Measurements from ENCODE around the gene UVRAG. TPM values are rescaled to one million over a fixed set of nuclear protein-coding genes. Genes with fewer than 3 reads are reported as not detected.

The UVRAG gene
- total and polyA plus RNA-seq, 12 donors, result 5.0 to 18.3 (median 13.4) TPM

DNA sequence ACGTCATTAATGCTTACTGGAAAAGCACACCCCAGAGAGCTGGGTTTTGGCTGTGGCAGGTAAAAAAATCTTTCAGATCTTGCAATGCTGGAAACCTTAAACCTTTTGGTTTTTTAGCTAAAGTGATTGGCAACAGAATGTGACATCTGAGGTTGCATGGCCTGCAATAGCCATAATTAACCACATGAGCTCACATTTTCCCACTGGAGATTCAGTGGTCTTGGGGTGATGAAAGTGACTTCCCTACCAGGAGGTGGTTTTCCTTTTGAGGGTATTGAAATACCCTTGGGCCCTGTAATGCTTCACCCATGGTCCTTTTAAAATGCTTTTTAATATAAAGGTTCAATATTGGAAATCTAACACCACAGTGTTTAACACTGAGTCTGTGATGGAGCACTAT, 198.5 kb downstream of the UVRAG start:
- TF ChIP-seq, protein P1, sequence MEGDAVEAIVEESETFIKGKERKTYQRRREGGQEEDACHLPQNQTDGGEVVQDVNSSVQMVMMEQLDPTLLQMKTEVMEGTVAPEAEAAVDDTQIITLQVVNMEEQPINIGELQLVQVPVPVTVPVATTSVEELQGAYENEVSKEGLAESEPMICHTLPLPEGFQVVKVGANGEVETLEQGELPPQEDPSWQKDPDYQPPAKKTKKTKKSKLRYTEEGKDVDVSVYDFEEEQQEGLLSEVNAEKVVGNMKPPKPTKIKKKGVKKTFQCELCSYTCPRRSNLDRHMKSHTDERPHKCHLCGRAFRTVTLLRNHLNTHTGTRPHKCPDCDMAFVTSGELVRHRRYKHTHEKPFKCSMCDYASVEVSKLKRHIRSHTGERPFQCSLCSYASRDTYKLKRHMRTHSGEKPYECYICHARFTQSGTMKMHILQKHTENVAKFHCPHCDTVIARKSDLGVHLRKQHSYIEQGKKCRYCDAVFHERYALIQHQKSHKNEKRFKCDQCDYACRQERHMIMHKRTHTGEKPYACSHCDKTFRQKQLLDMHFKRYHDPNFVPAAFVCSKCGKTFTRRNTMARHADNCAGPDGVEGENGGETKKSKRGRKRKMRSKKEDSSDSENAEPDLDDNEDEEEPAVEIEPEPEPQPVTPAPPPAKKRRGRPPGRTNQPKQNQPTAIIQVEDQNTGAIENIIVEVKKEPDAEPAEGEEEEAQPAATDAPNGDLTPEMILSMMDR (IDR thresholded peaks at IDR 0.05), result no peak
- Histone ChIP-seq H3K27me3 (no peaks in the 10 kb centered on the region), H3K9me3 (peaks cover 0 to 22% (median 11%) of the 10 kb centered on the region in 11 donors), H3K36me3 (peaks cover 0 to 43% (median 21%) of the 10 kb centered on the region in 9 donors), H3K4me1 (no peaks in the 10 kb centered on the region), H3K27ac (no peak overlapping the region), H3K4me3 (no peak overlapping the region)
- no peak for DNase-seq
- WGBS, 2 donors, result 96 to 97% methylated on average over 1 of the region's 1 CpG
- no peak for ATAC-seq
- intact Hi-C loops (cut with DNase I), result no loop called here

DNA sequence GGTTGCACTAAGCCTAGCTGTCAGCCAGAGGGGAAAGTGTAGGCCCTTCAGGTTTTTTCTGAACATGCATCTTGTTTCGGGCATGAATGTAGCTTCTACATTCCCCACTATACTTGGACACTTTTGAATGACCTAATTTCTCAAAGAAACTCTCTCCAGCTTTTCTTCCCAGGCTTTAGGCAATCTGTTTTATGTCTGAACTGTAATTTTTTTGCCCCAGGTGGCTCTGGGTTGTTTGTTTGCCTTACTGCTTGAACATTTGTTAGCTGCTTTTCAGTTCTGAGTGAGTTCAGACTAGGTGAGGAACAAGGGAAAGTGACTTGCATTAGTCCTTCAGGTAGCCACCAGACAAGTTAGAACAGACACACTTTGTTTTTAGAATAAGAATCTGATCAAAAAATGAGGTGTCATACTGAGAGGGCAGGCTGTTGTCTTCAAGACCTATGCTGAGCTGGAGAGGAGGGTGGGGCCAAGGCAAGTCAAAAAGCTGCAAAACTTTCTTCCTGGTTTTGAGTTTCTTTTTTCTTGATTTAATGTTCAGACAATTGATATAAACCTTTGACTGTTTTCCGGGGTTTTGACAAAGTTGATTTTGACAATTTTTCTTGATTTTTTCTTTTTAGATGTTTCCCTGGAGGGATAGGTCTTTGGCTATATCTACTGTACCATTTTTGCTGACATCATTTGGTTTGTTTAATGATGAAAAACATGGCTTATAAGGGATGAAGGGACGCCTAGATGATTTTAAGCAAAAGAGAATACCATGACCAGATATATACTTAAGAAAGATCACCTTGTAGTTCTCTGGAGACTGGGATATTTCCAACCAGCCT, 208.4 kb downstream of the UVRAG start:
- DNase-seq (no peak), ATAC-seq (peak in 1 of 8 donors; percentile 14)
- no peaks in the 10 kb centered on the region for H3K27me3 ChIP-seq
- intact Hi-C loops (cut with DNase I), result no loop called here
- H3K9me3 ChIP-seq, result peaks cover 0 to 9% (median 0%) of the 10 kb centered on the region in 11 donors
- 82 to 85% methylated on average over 3 of the region's 3 CpGs for WGBS, 2 donors
- no peak overlapping the region for H3K4me3 ChIP-seq
- TF ChIP-seq, protein P1 (IDR thresholded peaks at IDR 0.05), result no peak
- peaks cover 0 to 32% (median 0%) of the 10 kb centered on the region in 9 donors for H3K36me3 ChIP-seq
- peaks cover 0 to 34% (median 7%) of the 10 kb centered on the region in 9 donors for H3K4me1 ChIP-seq
- peak overlapping the region in 3 of 10 donors; percentile 1 to 38 (median 1) for H3K27ac ChIP-seq

DNA sequence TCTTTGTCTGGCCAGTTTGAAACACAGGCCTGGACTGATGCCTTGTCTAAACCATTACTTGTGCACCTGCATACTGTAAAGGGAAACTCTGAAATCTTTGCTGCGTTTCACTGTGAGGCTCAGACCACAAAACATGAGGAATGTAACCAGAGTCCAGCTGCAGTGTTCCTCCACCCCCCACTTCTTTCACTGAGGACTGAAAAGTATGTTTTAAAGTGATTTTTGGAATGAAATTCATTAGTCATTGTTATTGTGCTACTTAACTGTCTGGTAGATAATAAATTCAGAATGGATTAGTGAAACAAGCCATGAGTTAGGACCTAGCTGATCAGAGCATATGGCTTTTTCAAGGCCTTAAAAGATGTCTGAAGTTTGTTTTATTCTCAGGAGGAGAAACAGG, 210.1 kb downstream of the UVRAG start:
- 78 to 81% methylated on average over 1 of the region's 1 CpG for WGBS, 2 donors
- peaks cover 0 to 15% (median 0%) of the 10 kb centered on the region in 11 donors for H3K9me3 ChIP-seq
- H3K4me3 ChIP-seq, result no peak overlapping the region
- H3K27ac ChIP-seq, result peak overlapping the region in 2 of 10 donors; percentile 15 to 38
- ATAC-seq, result peak in 2 of 8 donors; percentile 60 to 68
- peaks cover 0 to 22% (median 0%) of the 10 kb centered on the region in 9 donors for H3K36me3 ChIP-seq
- TF ChIP-seq, protein P1 (IDR thresholded peaks at IDR 0.05), result no peak
- intact Hi-C loops (cut with DNase I), result no loop called here
- H3K27me3 ChIP-seq, result no peaks in the 10 kb centered on the region
- H3K4me1 ChIP-seq, result peaks cover 0 to 34% (median 7%) of the 10 kb centered on the region in 9 donors
- no peak for DNase-seq

DNA sequence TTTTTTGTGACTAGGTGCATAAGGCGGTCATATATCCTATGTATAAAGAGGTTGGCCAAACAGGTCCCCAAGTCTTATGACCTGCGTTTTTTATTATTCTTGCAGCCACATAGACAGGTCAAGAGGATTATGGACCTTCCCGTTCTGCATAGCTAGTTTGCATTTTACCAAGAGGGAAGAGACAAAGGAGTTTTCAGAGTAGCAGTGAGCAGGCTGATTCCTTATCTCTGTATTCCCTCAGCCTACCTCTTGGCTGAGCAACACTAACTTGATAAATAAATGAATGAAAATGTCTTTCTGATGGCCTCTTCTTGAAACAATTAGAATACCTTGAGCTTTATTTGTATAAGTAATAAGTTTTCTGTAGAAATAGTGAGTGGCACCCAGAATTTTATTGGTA, 210.8 kb downstream of the UVRAG start:
- ATAC-seq (no peak), DNase-seq (no peak)
- intact Hi-C loops (cut with DNase I), result no loop called here
- H3K27me3 ChIP-seq, result no peaks in the 10 kb centered on the region
- H3K4me1 ChIP-seq, result peaks cover 0 to 41% (median 14%) of the 10 kb centered on the region in 9 donors
- TF ChIP-seq, protein P1 (IDR thresholded peaks at IDR 0.05), result no peak
- H3K36me3 ChIP-seq, result peaks cover 0 to 16% (median 0%) of the 10 kb centered on the region in 9 donors
- H3K4me3 ChIP-seq, result no peak overlapping the region
- 92% methylated on average over 3 of the region's 3 CpGs for WGBS, 2 donors
- peak overlapping the region in 1 of 10 donors; percentile 17 for H3K27ac ChIP-seq
- H3K9me3 ChIP-seq, result peaks cover 0 to 15% (median 0%) of the 10 kb centered on the region in 11 donors
